Stimulated activated naive CD8-positive, alpha-beta T cell treated with anti-CD3 and anti-CD28 coated beads, Interleukin-15, amount 100 ng/mL, for 72 hours (primary cell): ENCODE results near the gene OLFML3.

Experiments
- ATAC-seq: fragments of 150-1000 bp; cut with Tn5 transposase; 2 replicates; pipeline ENCODE4 v1.10.0; 2021; ENCODE audit warnings: mild to moderate bottlenecking, moderate library complexity
- DNase-seq, 2 donors: peaks; one replicate each; pipeline ENCODE4 v3.0.0; 2021 to 2022
- H3K27ac Mint-ChIP-seq, 2 donors: one replicate each; pipeline ENCODE4 v1.8.0; 2022; ENCODE audit warnings: mild to moderate bottlenecking in 2 of 2, mixed read lengths in 2 of 2, moderate library complexity in 2 of 2
- H3K27me3 Mint-ChIP-seq: one replicate; pipeline ENCODE4 v1.8.0; 2022; ENCODE audit warnings: mixed read lengths
- H3K4me1 Mint-ChIP-seq: one replicate; pipeline ENCODE4 v1.8.0; 2022; ENCODE audit warnings: mild to moderate bottlenecking, mixed read lengths
- H3K4me3 Mint-ChIP-seq, 2 donors: one replicate each; pipeline ENCODE4 v1.8.0; 2022; ENCODE audit warnings: mild to moderate bottlenecking in 2 of 2, mixed read lengths in 2 of 2, moderate library complexity in 1 of 2
- H3K9me3 Mint-ChIP-seq, 2 donors: one replicate each; pipeline ENCODE4 v1.8.0; 2022; ENCODE audit warnings: mixed read lengths in 2 of 2

Gene OLFML3

DNA sequence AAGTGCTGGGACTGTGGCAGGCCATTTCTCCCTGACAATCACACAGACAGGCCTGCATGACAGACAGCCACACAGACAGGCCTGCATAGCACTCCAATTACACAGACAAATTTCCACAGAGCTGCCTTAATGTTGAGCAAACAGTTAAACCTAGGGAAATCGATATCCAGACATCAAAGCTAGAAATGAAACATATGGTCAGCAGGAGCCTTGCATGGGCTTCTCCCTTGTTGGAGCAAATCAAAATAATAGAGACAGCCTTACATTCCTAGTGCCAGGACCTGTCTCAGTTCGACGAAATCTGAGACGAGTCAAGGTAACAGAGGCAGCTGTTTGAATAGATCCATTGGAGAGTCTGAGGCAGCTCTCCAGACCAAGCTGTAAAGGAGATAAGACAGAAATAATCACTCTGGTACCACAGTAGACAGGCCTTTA is 42.4 kb downstream of the OLFML3 start:
- Mint-ChIP-seq H3K4me1 (no peaks in the 10 kb centered on the region), H3K27ac (no peak overlapping the region), H3K27me3 (no peaks in the 10 kb centered on the region), H3K9me3 (peaks cover 0 to 15% of the 10 kb centered on the region in 2 donors), H3K4me3 (no peak overlapping the region)
- DNase-seq (no peak), ATAC-seq (no peak)

DNA sequence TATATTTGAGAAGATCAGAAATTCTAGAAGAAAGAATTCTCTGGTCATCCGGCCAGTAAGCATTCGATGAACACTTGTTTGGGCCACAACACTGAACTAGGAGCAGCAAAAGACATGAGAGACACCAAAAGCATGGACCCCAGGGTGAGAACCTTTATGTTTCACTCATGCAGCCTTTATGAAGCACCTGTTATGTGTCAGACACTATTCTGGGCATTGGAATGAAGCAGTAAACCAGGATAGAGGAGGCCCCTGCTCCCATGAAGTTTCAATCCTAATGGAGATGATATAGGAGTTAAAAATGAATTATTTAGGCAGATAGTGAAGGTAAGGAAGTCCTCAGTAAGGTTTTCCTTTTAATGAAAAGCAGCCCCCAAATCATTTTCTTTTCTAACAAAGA is 43.6 kb downstream of the OLFML3 start:
- Mint-ChIP-seq H3K9me3 (peaks cover 0 to 15% of the 10 kb centered on the region in 2 donors), H3K27me3 (no peaks in the 10 kb centered on the region), H3K27ac (no peak overlapping the region), H3K4me3 (no peak overlapping the region), H3K4me1 (no peaks in the 10 kb centered on the region)
- DNase-seq (no peak), ATAC-seq (no peak)

- Mint-ChIP-seq H3K27me3 (no peaks in the 10 kb centered on the region), H3K27ac (no peak overlapping the region), H3K4me1 (no peaks in the 10 kb centered on the region), H3K4me3 (no peak overlapping the region), H3K9me3 (peaks cover 0 to 15% of the 10 kb centered on the region in 2 donors)
- ATAC-seq = no peak
- no peak for DNase-seq
Measured at GRCh38 chr1:114023377-114023776, 44.1 kb downstream of the OLFML3 start.

- H3K4me3 Mint-ChIP-seq = no peak overlapping the region
- DNase-seq = no peak
- H3K4me1 Mint-ChIP-seq = no peaks in the 10 kb centered on the region
- no peak overlapping the region for H3K27ac Mint-ChIP-seq
- peaks cover 0 to 14% of the 10 kb centered on the region in 2 donors for H3K9me3 Mint-ChIP-seq
- no peak for ATAC-seq
- H3K27me3 Mint-ChIP-seq = no peaks in the 10 kb centered on the region
Measured at GRCh38 chr1:114024049-114024448, 44.8 kb downstream of the OLFML3 start.

DNA sequence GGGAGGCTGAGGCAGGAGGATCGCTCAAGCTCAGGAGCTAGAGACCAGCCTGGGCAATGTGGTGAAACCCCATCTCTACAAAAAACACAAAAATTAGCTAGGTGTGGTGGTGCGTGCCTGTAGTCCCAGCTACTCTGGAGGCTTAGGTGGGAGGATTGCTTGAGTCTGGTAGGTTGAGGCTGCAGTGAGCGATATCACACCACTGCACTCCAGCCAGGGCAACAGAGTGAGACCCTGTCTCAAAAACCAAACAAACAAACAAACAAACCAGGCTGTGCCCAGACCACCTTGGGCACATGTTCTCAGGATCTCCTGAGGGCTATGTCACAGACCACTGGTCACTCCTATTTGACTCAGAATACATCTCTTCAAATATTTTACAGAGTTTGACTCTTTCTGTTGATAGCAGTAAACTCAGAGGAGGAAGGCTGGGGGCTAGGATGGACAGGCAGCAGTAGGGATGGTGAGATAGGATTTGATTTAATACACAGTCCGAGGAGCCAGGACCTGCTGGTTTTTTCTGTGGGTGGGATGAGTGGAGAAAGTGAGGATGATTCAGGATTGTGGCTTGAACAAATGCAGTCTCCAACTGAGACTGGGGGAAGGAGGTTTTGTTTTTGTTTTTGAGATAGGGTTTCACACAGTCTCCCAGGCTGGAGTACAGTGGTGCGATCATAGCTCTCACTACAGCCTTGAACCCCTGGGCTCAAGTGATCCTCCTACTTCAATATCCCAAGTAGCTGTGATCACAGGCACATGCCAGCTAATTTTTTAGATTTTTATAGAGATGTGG is 46.5 kb downstream of the OLFML3 start:
- no peak for ATAC-seq
- DNase-seq = no peak

GRCh38 chr1:114026797-114027196 is 47.5 kb downstream of the OLFML3 start:
- ATAC-seq (no peak), DNase-seq (no peak)
- no peaks in the 10 kb centered on the region for H3K4me1 Mint-ChIP-seq
- no peaks in the 10 kb centered on the region for H3K9me3 Mint-ChIP-seq
- H3K27ac Mint-ChIP-seq = no peak overlapping the region
- no peak overlapping the region for H3K4me3 Mint-ChIP-seq
- H3K27me3 Mint-ChIP-seq = no peaks in the 10 kb centered on the region

More for the DNA sequence above, 46.5 kb downstream of the OLFML3 start:
- Mint-ChIP-seq H3K4me3 (no peak overlapping the region), H3K27me3 (no peaks in the 10 kb centered on the region), H3K4me1 (no peaks in the 10 kb centered on the region), H3K9me3 (no peaks in the 10 kb centered on the region), H3K27ac (peak overlapping the region in 1 of 2 donors; percentile 27)
